Mesothelial cell of epicardium (in vitro differentiated cells): ENCODE data around the gene C1orf122. TPM values are rescaled to one million over a fixed set of nuclear protein-coding genes. Genes with fewer than 3 reads are reported as not detected.
"Not testable (repeated sequence)": the region's sequence is repeated elsewhere in the genome, so short reads cannot be mapped to it uniquely, and the experiment has no call there.

Experiments used
- DNase-seq, 2 experiments: peaks; one replicate each; pipeline ENCODE4 v3.0.0; 2021; ENCODE audit warnings: low spot score in 2 of 2; ENCODE audit not compliant: unreplicated experiment in 2 of 2
- H3K27ac Mint-ChIP-seq: 2 replicates; pipeline ENCODE4 v1.8.0; 2021; ENCODE audit warnings: mixed read lengths
- H3K27me3 Mint-ChIP-seq: 2 replicates; pipeline ENCODE4 v1.8.0; 2021; ENCODE audit warnings: low read depth, mixed read lengths
- H3K36me3 Mint-ChIP-seq: 2 replicates; pipeline ENCODE4 v1.8.0; 2021; ENCODE audit warnings: mixed read lengths
- H3K4me1 Mint-ChIP-seq: 2 replicates; pipeline ENCODE4 v1.8.0; 2021; ENCODE audit warnings: mixed read lengths
- H3K4me3 Mint-ChIP-seq: 2 replicates; pipeline ENCODE4 v1.8.0; 2021; ENCODE audit warnings: mild to moderate bottlenecking, moderate library complexity, mixed read lengths
- H3K9me3 Mint-ChIP-seq: 2 replicates; pipeline ENCODE4 v1.8.0; 2021; ENCODE audit warnings: mixed read lengths
- CTCF ChIP-seq: fragments of 200-600 bp; sonication (generic); IDR thresholded peaks from one replicate; pipeline ENCODE4 v1.5.0; 2021; ENCODE audit warnings: antibody characterized with exemption; ENCODE audit not compliant: unreplicated experiment
- total RNA-seq: library from RNA; stranded (reverse); gene quantifications from 3 replicates; pipeline ENCODE4 v1.2.1, GENCODE V29; 2021

The C1orf122 gene
- total RNA-seq, 1 donor from 2014 or later: 36.8 TPM

- Mint-ChIP-seq H3K4me3 (no peak overlapping the region), H3K4me1 (no peaks in the 10 kb centered on the region), H3K9me3 (no peaks in the 10 kb centered on the region), H3K27ac (no peak overlapping the region), H3K27me3 (peaks cover 83% of the 10 kb centered on the region), H3K36me3 (no peaks in the 10 kb centered on the region)
- DNase-seq: peak; percentile 54 to 84
- no peak for TF ChIP-seq CTCF
These were observed 43.2 kb upstream of the C1orf122 start for GRCh38 chr1:37764414-37764825.

GRCh38 chr1:37764888-37765441, 42.6 kb upstream of the C1orf122 start, which contains the start of gene EPHA10:
Gene EPHA10 (minus strand): TSS chr1:37765120. CDS start chr1:37765066, 54 bp downstream.
- H3K36me3 Mint-ChIP-seq: no peaks in the 10 kb centered on the region

GRCh38 chr1:37765916-37766664, 41.5 kb upstream of the C1orf122 start:
- no peak for DNase-seq
- no peaks in the 10 kb centered on the region for H3K4me1 Mint-ChIP-seq
- H3K9me3 Mint-ChIP-seq: no peaks in the 10 kb centered on the region
- TF ChIP-seq CTCF: no peak
- H3K36me3 Mint-ChIP-seq: no peaks in the 10 kb centered on the region
- H3K27me3 Mint-ChIP-seq: peaks cover 97% of the 10 kb centered on the region
- H3K4me3 Mint-ChIP-seq: no peak overlapping the region
- H3K27ac Mint-ChIP-seq: no peak overlapping the region

More at GRCh38 chr1:37764888-37765441, 42.6 kb upstream of the C1orf122 start, which contains the start of gene EPHA10:
- Mint-ChIP-seq H3K4me1 (no peaks in the 10 kb centered on the region), H3K27ac (no peak within 1 kb of the TSS), H3K4me3 (no peak within 1 kb of the TSS), H3K27me3 (peaks cover 89% of the 10 kb centered on the region), H3K9me3 (no peaks in the 10 kb centered on the region)
- TF ChIP-seq CTCF: no peak
- no peak for DNase-seq

GRCh38 chr1:37767488-37767887, 40.1 kb upstream of the C1orf122 start:
- no peaks in the 10 kb centered on the region for H3K36me3 Mint-ChIP-seq
- no peak overlapping the region for H3K27ac Mint-ChIP-seq
- TF ChIP-seq CTCF: no peak
- DNase-seq: no peak
- no peaks in the 10 kb centered on the region for H3K4me1 Mint-ChIP-seq
- H3K9me3 Mint-ChIP-seq: no peaks in the 10 kb centered on the region
- H3K27me3 Mint-ChIP-seq: peaks cover 88% of the 10 kb centered on the region
- no peak overlapping the region for H3K4me3 Mint-ChIP-seq

- H3K27me3 Mint-ChIP-seq: peaks cover 52% of the 10 kb centered on the region
- not testable (repeated sequence) for DNase-seq, H3K4me1 Mint-ChIP-seq, H3K27ac Mint-ChIP-seq, H3K9me3 Mint-ChIP-seq, H3K36me3 Mint-ChIP-seq, H3K4me3 Mint-ChIP-seq
These were observed 36.1 kb upstream of the C1orf122 start for GRCh38 chr1:37771440-37771839.

GRCh38 chr1:37776946-37777516, 30.6 kb upstream of the C1orf122 start:
- no peak for DNase-seq
- no peak for TF ChIP-seq CTCF
- no peaks in the 10 kb centered on the region for H3K36me3 Mint-ChIP-seq
- peaks cover 7% of the 10 kb centered on the region for H3K9me3 Mint-ChIP-seq
- no peak overlapping the region for H3K27ac Mint-ChIP-seq
- peaks cover 31% of the 10 kb centered on the region for H3K27me3 Mint-ChIP-seq
- H3K4me3 Mint-ChIP-seq: no peak overlapping the region
- H3K4me1 Mint-ChIP-seq: no peaks in the 10 kb centered on the region
